Heart left ventricle (tissue), 16 donors: ENCODE data around the gene PTCD3. TPM values are rescaled to one million over a fixed set of nuclear protein-coding genes. Genes with fewer than 3 reads are reported as not detected.

ENCODE experiments used
- ATAC-seq, 4 donors: fragments of 200-7000 bp; cut with Tn5 transposase; one replicate each; pipeline ENCODE4 v1.9.1; 2020 to 2022; ENCODE audit warnings: moderate library complexity in 4 of 4, mild to moderate bottlenecking in 3 of 4, moderate number of reproducible peaks in 1 of 4
- DNase-seq, 5 donors: peaks; one replicate each; pipeline ENCODE4 v3.0.0-alpha.2; 2020
- H3K27ac ChIP-seq, 12 donors: fragments of 200-600 bp; sonication (generic) in 4 of 12; one replicate each; pipeline versions ENCODE4 v1.5.0 to v1.8.0; 2016 to 2022; ENCODE audit warnings: mild to moderate bottlenecking in 2 of 12
- H3K27me3 ChIP-seq, 9 donors: fragments of 200-600 bp; sonication (generic) in 2 of 9; one replicate each; pipeline versions ENCODE4 v1.5.1 to v1.8.0; 2016 to 2022; ENCODE audit warnings: mild to moderate bottlenecking in 3 of 9
- H3K36me3 ChIP-seq, 9 donors: fragments of 200-600 bp; sonication (generic) in 2 of 9; one replicate each; pipeline versions ENCODE4 v1.5.0 to v1.8.0; 2018 to 2022; ENCODE audit warnings: mild to moderate bottlenecking in 2 of 9
- H3K4me1 ChIP-seq, 12 donors: fragments of 200-600 bp; sonication (generic) in 4 of 12; one replicate each; pipeline versions ENCODE4 v1.5.0 to v1.8.0; 2016 to 2022; ENCODE audit warnings: mild to moderate bottlenecking in 3 of 12
- H3K4me3 ChIP-seq, 12 donors: fragments of 200-600 bp; sonication (generic) in 4 of 12; one replicate each; pipeline versions ENCODE4 v1.5.0 to v1.8.0; 2017 to 2022; ENCODE audit warnings: mild to moderate bottlenecking in 9 of 12, moderate library complexity in 4 of 12
- H3K9me3 ChIP-seq, 12 donors: fragments of 200-600 bp; sonication (generic) in 4 of 12; one replicate each; pipeline versions ENCODE4 v1.5.0 to v1.8.0; 2016 to 2022; ENCODE audit warnings: mild to moderate bottlenecking in 1 of 12
- CTCF ChIP-seq, 12 donors: fragments of 200-600 bp; sonication (generic) in 4 of 12; IDR thresholded peaks; one replicate each; pipeline versions ENCODE4 v1.5.0 to v1.8.0; 2018 to 2022; ENCODE audit warnings: antibody characterized with exemption in 12 of 12, mild to moderate bottlenecking in 5 of 12
- POLR2A ChIP-seq, 2 donors: fragments of 450-650 bp; IDR thresholded peaks; one replicate each; pipeline ENCODE4 v1.6.1; 2017; ENCODE audit warnings: antibody characterized with exemption in 2 of 2, mild to moderate bottlenecking in 2 of 2, moderate library complexity in 2 of 2
- WGBS, 4 donors: extraction: QIAGEN DNeasy Blood & Tissue Kit in 2 of 4; methylation state at CpG; one replicate each; pipeline versions ENCODE4 v1.1.5 to v1.1.7; 2013 to 2018; 5-methylcytosine and 5-hydroxymethylcytosine counted together
- intact Hi-C, 10 donors: fragments of 100-400 bp; cut with DNase I; formaldehyde crosslinking; loops; one replicate each; pipeline versions ENCODE4 v1.11.1 to v1.14.2; 2022
- polyA plus RNA-seq, 2 donors: library from polyadenylated mRNA; stranded (reverse); fragments of 200-250 nt; gene quantifications; one replicate each; pipeline ENCODE4 v1.2.3, GENCODE V29; 2013
- total RNA-seq, 9 donors: library from RNA; depleted of rRNA in 2 of 9; stranded (reverse); fragments of >200 nt in 2 of 9; fragmentation: NEBNext Ultra II Directional in 3 of 9; extraction: Animal tissue kit (Norgen Biotek cat#: 25700) in 3 of 9; gene quantifications; one replicate each; pipeline versions ENCODE4 v1.1.0 to v1.2.4, GENCODE V29; 2016 to 2023
- donor health status: ischemic (EF 13 %, LVEDD 7.1; RV severe dilation, severe dysfunction).
- donor health status: healthy with polysubstance abuse.
- donor health status: DM: no; HTN: yes; CAD: no.
- donor health status: DM: no; HTN: no; CAD: no.
- donor health status: ischemic (EF 25% LVEDD 6.9; RV normal size, moderate dysfunction).
- donor health status: ischemic (EF 25% LVEDD 5.7; RV mildly dilated, moderate dysfunction).
- donor health status: healthy.
- donor health status: DM: yes; HTN: yes; CAD: no.
- donor health status: ischemic (EF 35%, LVEDD 5.7; RV mildly dilated, moderate dysfunction).
- donor health status: nonischemic (EF 11% LVEDD 7.7; RV severe dilation, severe dysfunction).
- donor health status: DM: yes; HTN: yes; CAD: no.
- donor health status: PGD.
- donor health status: ischemic (EF 29% LVEDD 5.4; RV normal size, mild dysfunction).
- donor health status: nonischemic (EF 23%, LVEDD 6.1; RV moderate dilation, normal function).

Gene PTCD3
- total and polyA plus RNA-seq, 11 donors: 25.0 to 210 (median 117) TPM

GRCh38 chr2:86079981-86080911, 25.8 kb upstream of the PTCD3 start:
- H3K27ac ChIP-seq: peak overlapping the region in 1 of 12 donors; percentile 53
- intact Hi-C loops: loop anchor here (1.0 to 10.0 kb wide), 10 partner anchors 191 to 445 kb away; partner anchors contain the start of gene ST3GAL5 (in 7 of the 10)
- H3K27me3 ChIP-seq: no peaks in the 10 kb centered on the region
- H3K4me1 ChIP-seq: peaks cover 0 to 28% (median 9%) of the 10 kb centered on the region in 12 donors
- DNase-seq (peak; percentile 73 to 91 (median 80)), ATAC-seq (peak; percentile 71 to 92 (median 80))
- WGBS, 4 donors: 38 to 50% (median 46%) methylated on average over 13 to 14 of the region's 14 CpGs
- no peak overlapping the region for H3K4me3 ChIP-seq
- H3K9me3 ChIP-seq: no peaks in the 10 kb centered on the region
- no peak for TF ChIP-seq POLR2A (IDR thresholded peaks at IDR 0.05)
- TF ChIP-seq CTCF (IDR thresholded peaks at IDR 0.05): peak; percentile 71 to 88 (median 80)
- peaks cover 0 to 78% (median 57%) of the 10 kb centered on the region in 9 donors for H3K36me3 ChIP-seq

- no peak for DNase-seq
- no peak overlapping the region for H3K4me3 ChIP-seq
- peaks cover 0 to 28% (median 9%) of the 10 kb centered on the region in 12 donors for H3K4me1 ChIP-seq
- ATAC-seq: no peak
- no peaks in the 10 kb centered on the region for H3K27me3 ChIP-seq
- TF ChIP-seq CTCF (IDR thresholded peaks at IDR 0.05) (no peak), POLR2A (IDR thresholded peaks at IDR 0.05) (no peak)
- WGBS, 4 donors: 96 to 98% (median 97%) methylated on average over 4 of the region's 4 CpGs
- H3K9me3 ChIP-seq: no peaks in the 10 kb centered on the region
- peaks cover 0 to 80% (median 56%) of the 10 kb centered on the region in 9 donors for H3K36me3 ChIP-seq
- intact Hi-C loops: loop anchor here in 4 of 10 donors (2.0 to 10.0 kb wide), 5 partner anchors 255 to 447 kb away; no protein-coding TSS in a partner anchor
- H3K27ac ChIP-seq: no peak overlapping the region
These were observed 24.3 kb upstream of the PTCD3 start for GRCh38 chr2:86081724-86082123.

- no peak for DNase-seq
- Histone ChIP-seq H3K9me3 (no peaks in the 10 kb centered on the region), H3K4me3 (no peak overlapping the region), H3K27ac (no peak overlapping the region), H3K27me3 (no peaks in the 10 kb centered on the region), H3K4me1 (peaks cover 0 to 28% (median 9%) of the 10 kb centered on the region in 12 donors), H3K36me3 (peaks cover 0 to 80% (median 58%) of the 10 kb centered on the region in 9 donors)
- TF ChIP-seq POLR2A (IDR thresholded peaks at IDR 0.05) (no peak), CTCF (IDR thresholded peaks at IDR 0.05) (no peak)
- intact Hi-C loops: loop anchor here in 4 of 10 donors (2.0 to 10.0 kb wide), 4 partner anchors 354 to 448 kb away; no protein-coding TSS in a partner anchor
- 89 to 95% (median 94%) methylated on average over 5 of the region's 5 CpGs for WGBS, 4 donors
- ATAC-seq: no peak
These were observed 23.3 kb upstream of the PTCD3 start for GRCh38 chr2:86082756-86083155.
